Erythroblast (primary cell): ENCODE results near the gene PGPEP1.
"Not testable (repeated sequence)": the region's sequence is repeated elsewhere in the genome, so short reads cannot be mapped to it uniquely, and the experiment has no call there.

Source experiments
- DNase-seq, 2 experiments: peaks; one replicate each; lab custom pipeline; 2025; lab: John Stamatoyannopoulos, UW
- GATA1 ChIP-seq: IDR thresholded peaks from 2 replicates; pipeline ENCODE4 v1.6.1; 2011; ENCODE audit warnings: low read depth, mild to moderate bottlenecking, control low read depth, low read length, moderate library complexity
- POLR2A ChIP-seq: IDR thresholded peaks from 2 replicates; pipeline ENCODE4 v1.6.1; 2011; ENCODE audit warnings: mild to moderate bottlenecking, low read length

The PGPEP1 gene

GRCh38 chr19:18373407-18373891 is 33.1 kb downstream of the PGPEP1 start:
- no peak for TF ChIP-seq POLR2A
- TF ChIP-seq GATA1 = no peak
- no peak for DNase-seq

GRCh38 chr19:18373892-18374629 is 33.7 kb downstream of the PGPEP1 start:
- TF ChIP-seq GATA1 (no peak), POLR2A (peak; percentile 92)
- peak; percentile 96 to 98 for DNase-seq

- no peak for DNase-seq
- no peak for TF ChIP-seq GATA1
- TF ChIP-seq POLR2A = no peak
Measured at GRCh38 chr19:18377026-18377425, 36.6 kb downstream of the PGPEP1 start.

- DNase-seq = peak in 1 of 2 experiments; percentile 86
- TF ChIP-seq POLR2A (no peak), GATA1 (no peak)
Measured at GRCh38 chr19:18379803-18380747, 39.7 kb downstream of the PGPEP1 start.

GRCh38 chr19:18380843-18381242 is 40.4 kb downstream of the PGPEP1 start:
- DNase-seq = no peak
- TF ChIP-seq POLR2A = no peak
- no peak for TF ChIP-seq GATA1

- DNase-seq = not testable (repeated sequence)
Measured at GRCh38 chr19:18383622-18384021, 43.2 kb downstream of the PGPEP1 start.

- DNase-seq = no peak
- TF ChIP-seq POLR2A (no peak), GATA1 (no peak)
Measured at GRCh38 chr19:18384775-18385174, 44.4 kb downstream of the PGPEP1 start.

- DNase-seq = no peak
- no peak for TF ChIP-seq GATA1
- no peak for TF ChIP-seq POLR2A
Measured at GRCh38 chr19:18385359-18385674, 44.9 kb downstream of the PGPEP1 start.

- peak; percentile 93 to 97 for DNase-seq
- peak; percentile 92 for TF ChIP-seq POLR2A
- TF ChIP-seq GATA1 = no peak
Measured at GRCh38 chr19:18385675-18386542, 45.5 kb downstream of the PGPEP1 start, which contains the start of gene GDF15. TSS of gene GDF15 (plus strand) at chr19:18386158. CDS start at chr19:18386190, 32 bp downstream.

GRCh38 chr19:18386543-18387271 is 46.3 kb downstream of the PGPEP1 start:
- no peak for TF ChIP-seq GATA1
- peak; percentile 74 for TF ChIP-seq POLR2A
- peak; percentile 77 to 86 for DNase-seq

- peak; percentile 95 for DNase-seq
- TF ChIP-seq POLR2A (peak; percentile 58), GATA1 (no peak)
Measured at GRCh38 chr19:18388100-18388959, 47.9 kb downstream of the PGPEP1 start.
